HepG2 (cell line): Measurements from ENCODE around the gene FOXG1.

Experiments used
- AFF4 ChIP-seq: sonication (generic); formaldehyde crosslinking; IDR thresholded peaks from 2 replicates; pipeline ENCODE4 v1.4.0; 2020; ENCODE audit warnings: missing genetic modification reagents
- AHDC1 ChIP-seq: sonication (generic); formaldehyde crosslinking; IDR thresholded peaks from 2 replicates; pipeline ENCODE4 v1.5.1; 2020; ENCODE audit warnings: mild to moderate bottlenecking, missing genetic modification reagents, borderline replicate concordance
- ATF3 ChIP-seq: sonication (generic); formaldehyde crosslinking; IDR thresholded peaks from 2 replicates; pipeline ENCODE4 v1.4.0; 2020; ENCODE audit warnings: missing genetic modification reagents
- CTCF ChIP-seq: sonication (generic); formaldehyde crosslinking; IDR thresholded peaks from 2 replicates; pipeline ENCODE4 v1.5.0; 2020; ENCODE audit warnings: mild to moderate bottlenecking, missing genetic modification reagents, moderate library complexity
- E2F5 ChIP-seq: sonication (generic); formaldehyde crosslinking; conservative IDR thresholded peaks from 2 replicates; pipeline ENCODE4 v1.4.0; 2020; ENCODE audit warnings: missing genetic modification reagents
- IKZF1 ChIP-seq: fragments of 450-650 bp; IDR thresholded peaks from 2 replicates; pipeline ENCODE4 v1.7.1; 2016
- IRF9 ChIP-seq: sonication (generic); formaldehyde crosslinking; IDR thresholded peaks from 2 replicates; pipeline ENCODE4 v1.8.0; 2022; ENCODE audit warnings: missing genetic modification reagents, mild to moderate bottlenecking, borderline replicate concordance
- ISL2 ChIP-seq: sonication (generic); formaldehyde crosslinking; IDR thresholded peaks from 2 replicates; pipeline ENCODE4 v1.5.0; 2020; ENCODE audit warnings: missing genetic modification reagents
- NAIF1 ChIP-seq: sonication (generic); formaldehyde crosslinking; IDR thresholded peaks from 2 replicates; pipeline ENCODE4 v1.5.0; 2020; ENCODE audit warnings: mild to moderate bottlenecking, missing genetic modification reagents, borderline replicate concordance
- SPEN ChIP-seq: sonication (generic); formaldehyde crosslinking; IDR thresholded peaks from 2 replicates; pipeline ENCODE4 v1.5.1; 2020; ENCODE audit warnings: low read depth, mild to moderate bottlenecking, missing genetic modification reagents
- THRA ChIP-seq: sonication (generic); formaldehyde crosslinking; IDR thresholded peaks from 2 replicates; pipeline ENCODE4 v1.4.0; 2020; ENCODE audit warnings: missing genetic modification reagents, borderline replicate concordance
- ZNF616 ChIP-seq: sonication (generic); formaldehyde crosslinking; IDR thresholded peaks from 2 replicates; pipeline ENCODE4 v1.5.0; 2020; ENCODE audit warnings: low read depth, mild to moderate bottlenecking, missing genetic modification reagents

- TF ChIP-seq THRA (CRISPR knock-in tag): no peak
- no peak for TF ChIP-seq IKZF1
- no peak for TF ChIP-seq NAIF1 (CRISPR knock-in tag)
- no peak for TF ChIP-seq CTCF (CRISPR knock-in tag)
- no peak for TF ChIP-seq ZNF616
- TF ChIP-seq IRF9 (CRISPR knock-in tag): no peak
- TF ChIP-seq E2F5 (CRISPR knock-in tag): no peak
- TF ChIP-seq AFF4: no peak
- no peak for TF ChIP-seq SPEN (CRISPR knock-in tag)
- TF ChIP-seq ISL2 (CRISPR knock-in tag): no peak
- no peak for TF ChIP-seq AHDC1 (CRISPR knock-in tag)
- TF ChIP-seq ATF3 (CRISPR knock-in tag): no peak
These were observed 11.0 kb downstream of the FOXG1 start for GRCh38 chr14:28777471-28778137.
